Uterus (tissue), 2 donors: Measurements from ENCODE around the gene CCL22.

Experiments
- POLR2A ChIP-seq, 2 donors: fragments of 450-650 bp; IDR thresholded peaks; one replicate each; pipeline ENCODE4 v1.6.1; 2016; ENCODE audit warnings: antibody characterized with exemption in 2 of 2, mild to moderate bottlenecking in 1 of 2, moderate library complexity in 1 of 2
- TF ChIP-seq, protein P1 (sequence below), 4 experiments: fragments of 200-600 bp in 2 of 4; fragments of 450-650 bp in 2 of 4; sonication (generic) in 2 of 4; IDR thresholded peaks; one replicate each; pipeline ENCODE4 v1.5.1; 2016 to 2019; ENCODE audit warnings: antibody characterized with exemption in 4 of 4, mild to moderate bottlenecking in 2 of 4, moderate library complexity in 1 of 4

GRCh38 chr16:57387598-57388354 is 29.2 kb downstream of the CCL22 start:
- TF ChIP-seq, protein P1, sequence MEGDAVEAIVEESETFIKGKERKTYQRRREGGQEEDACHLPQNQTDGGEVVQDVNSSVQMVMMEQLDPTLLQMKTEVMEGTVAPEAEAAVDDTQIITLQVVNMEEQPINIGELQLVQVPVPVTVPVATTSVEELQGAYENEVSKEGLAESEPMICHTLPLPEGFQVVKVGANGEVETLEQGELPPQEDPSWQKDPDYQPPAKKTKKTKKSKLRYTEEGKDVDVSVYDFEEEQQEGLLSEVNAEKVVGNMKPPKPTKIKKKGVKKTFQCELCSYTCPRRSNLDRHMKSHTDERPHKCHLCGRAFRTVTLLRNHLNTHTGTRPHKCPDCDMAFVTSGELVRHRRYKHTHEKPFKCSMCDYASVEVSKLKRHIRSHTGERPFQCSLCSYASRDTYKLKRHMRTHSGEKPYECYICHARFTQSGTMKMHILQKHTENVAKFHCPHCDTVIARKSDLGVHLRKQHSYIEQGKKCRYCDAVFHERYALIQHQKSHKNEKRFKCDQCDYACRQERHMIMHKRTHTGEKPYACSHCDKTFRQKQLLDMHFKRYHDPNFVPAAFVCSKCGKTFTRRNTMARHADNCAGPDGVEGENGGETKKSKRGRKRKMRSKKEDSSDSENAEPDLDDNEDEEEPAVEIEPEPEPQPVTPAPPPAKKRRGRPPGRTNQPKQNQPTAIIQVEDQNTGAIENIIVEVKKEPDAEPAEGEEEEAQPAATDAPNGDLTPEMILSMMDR (IDR thresholded peaks at IDR 0.05), result no peak
- TF ChIP-seq POLR2A (IDR thresholded peaks at IDR 0.05), result no peak
